Upper lobe of left lung (tissue), 6 donors: ENCODE measurements around the gene CD300A. TPM values are rescaled to one million over a fixed set of nuclear protein-coding genes. Genes with fewer than 3 reads are reported as not detected.

Source experiments
- ATAC-seq, 2 donors: fragments of 200-7000 bp; cut with Tn5 transposase; one replicate each; pipeline ENCODE4 v1.9.1; 2022; ENCODE audit warnings: mild to moderate bottlenecking in 2 of 2, moderate library complexity in 2 of 2; ENCODE audit not compliant: low FRiP score in 2 of 2
- DNase-seq, 2 donors: peaks; one replicate each; pipeline ENCODE4 v3.0.0-alpha.2; 2019 to 2020
- H3K27ac ChIP-seq, 4 donors: fragments of 200-600 bp; sonication (generic); one replicate each; pipeline ENCODE4 v1.5.1; 2016 to 2019
- H3K27me3 ChIP-seq, 4 donors: fragments of 200-600 bp; sonication (generic); one replicate each; pipeline ENCODE4 v1.5.1; 2017 to 2019
- H3K36me3 ChIP-seq, 4 donors: fragments of 200-600 bp; sonication (generic); one replicate each; pipeline ENCODE4 v1.5.1; 2016 to 2019
- H3K4me1 ChIP-seq, 4 donors: fragments of 200-600 bp; sonication (generic); one replicate each; pipeline ENCODE4 v1.5.1; 2018 to 2019
- H3K4me3 ChIP-seq, 4 donors: fragments of 200-600 bp; sonication (generic); one replicate each; pipeline ENCODE4 v1.5.1; 2017 to 2019; ENCODE audit warnings: mild to moderate bottlenecking in 2 of 4, moderate library complexity in 1 of 4
- H3K9me3 ChIP-seq, 4 donors: fragments of 200-600 bp; sonication (generic); one replicate each; pipeline ENCODE4 v1.5.1; 2018 to 2019
- CTCF ChIP-seq, 6 experiments: fragments of 450-650 bp in 4 of 6; fragments of 200-600 bp in 2 of 6; sonication (generic) in 2 of 6; IDR thresholded peaks; one replicate each; pipeline ENCODE4 v1.5.1; 2016 to 2019; ENCODE audit warnings: antibody characterized with exemption in 6 of 6
- EP300 ChIP-seq, 4 donors: sonication (generic); formaldehyde crosslinking; IDR thresholded peaks; one replicate each; pipeline ENCODE4 v1.5.1; 2017; ENCODE audit warnings: antibody characterized with exemption in 4 of 4, control low read depth in 2 of 4
- POLR2A ChIP-seq, 4 donors: fragments of 450-650 bp; IDR thresholded peaks; one replicate each; pipeline ENCODE4 v1.5.1; 2016 to 2017; ENCODE audit warnings: antibody characterized with exemption in 4 of 4, mild to moderate bottlenecking in 2 of 4
- POLR2AphosphoS5 ChIP-seq, 2 donors: sonication (generic); formaldehyde crosslinking; IDR thresholded peaks; one replicate each; pipeline ENCODE4 v1.5.1; 2017; ENCODE audit warnings: antibody characterized with exemption in 2 of 2
- WGBS, 2 donors: methylation state at CpG; one replicate each; pipeline ENCODE4 v1.1.5; 2017 to 2018; 5-methylcytosine and 5-hydroxymethylcytosine counted together
- small RNA-seq, 4 donors: library from RNA; depleted of rRNA; stranded (forward); fragments of <200 nt; gene quantifications; one replicate each; pipeline ENCODE3, GENCODE V24; 2016
- total RNA-seq, 6 donors: library from RNA; depleted of rRNA in 4 of 6; stranded (reverse); fragments of >200 nt in 4 of 6; gene quantifications; one replicate each; pipeline versions ENCODE4 v1.1.0 to v1.2.1, GENCODE V29; 2016 to 2021
- donor health status: DM: no; HTN: no; CAD: no; lungs with moderate emphysema.
- donor health status: DM: no; HTN: yes; CAD: no; lungs with severe emphysema.

The CD300A gene
- total RNA-seq, 6 donors from 2014 or later = 10.7 to 26.5 (median 18.0) TPM

GRCh38 chr17:74531231-74531761 lies 64.9 kb downstream of the CD300A start, which contains the start of gene CD300LB:
TSS of gene CD300LB (minus strand) at chr17:74531475. CDS start at chr17:74531350, 125 bp downstream.
- Histone ChIP-seq H3K4me3 (peak within 1 kb of the TSS in 2 of 4 donors; percentile 18 to 34), H3K9me3 (no peaks in the 10 kb centered on the region), H3K4me1 (no peaks in the 10 kb centered on the region), H3K27ac (peak within 1 kb of the TSS in 3 of 4 donors; percentile 34 to 81 (median 72)), H3K27me3 (no peaks in the 10 kb centered on the region), H3K36me3 (no peaks in the 10 kb centered on the region)
- 51 to 55% methylated on average over 10 of the region's 10 CpGs for WGBS, 2 donors
- DNase-seq = peak in 1 of 2 donors; percentile 19
- TF ChIP-seq POLR2A (IDR thresholded peaks at IDR 0.05) (peak in 1 of 4 donors; percentile 14), EP300 (IDR thresholded peaks at IDR 0.05) (no peak), CTCF (IDR thresholded peaks at IDR 0.05) (no peak), POLR2AphosphoS5 (IDR thresholded peaks at IDR 0.05) (no peak)
- ATAC-seq = peak in 1 of 2 donors; percentile 47

- no peak for TF ChIP-seq EP300 (IDR thresholded peaks at IDR 0.05)
- TF ChIP-seq POLR2AphosphoS5 (IDR thresholded peaks at IDR 0.05) = peak; percentile 11 to 30
- peak in 2 of 4 donors; percentile 47 to 80 for TF ChIP-seq POLR2A (IDR thresholded peaks at IDR 0.05)
- no peaks in the 10 kb centered on the region for H3K27me3 ChIP-seq
- H3K36me3 ChIP-seq = no peaks in the 10 kb centered on the region
- peak overlapping the region in 2 of 4 donors; percentile 72 to 81 for H3K27ac ChIP-seq
- H3K9me3 ChIP-seq = no peaks in the 10 kb centered on the region
- peak overlapping the region in 3 of 4 donors; percentile 18 to 34 (median 26) for H3K4me3 ChIP-seq
- DNase-seq (peak in 1 of 2 donors; percentile 79), ATAC-seq (peak; percentile 85 to 86)
- no peaks in the 10 kb centered on the region for H3K4me1 ChIP-seq
- WGBS, 2 donors = 54 to 63% methylated on average over 10 of the region's 10 CpGs
Observed at GRCh38 chr17:74532115-74532514, 65.7 kb downstream of the CD300A start.

Small RNAs within 50 kb of the gene (small RNA-seq; reads per million reads assigned to genes)
- gene RNA5SP448 = 0 to 0.11 (median 0) reads per million in 4 donors

Other genes starting within 250 kb of the CD300A start
- gene DNAI2, start 192.4 kb upstream of the CD300A start, total RNA-seq = 10 to 100 TPM in 1 of 6 donors, 1 to 10 TPM in 4, under 1 TPM in 1; 0.29 to 16.1 (median 3.7) TPM
- gene KIF19, start 140.4 kb upstream of the CD300A start, total RNA-seq = 10 to 100 TPM in 2 of 6 donors, 1 to 10 TPM in 3, under 1 TPM in 1; 0.46 to 13.7 (median 3.8) TPM
- gene BTBD17, start 104.8 kb upstream of the CD300A start, total RNA-seq = 1 to 10 TPM in 1 of 6 donors, not detected in 5; 1.2 TPM
- under 1 TPM in 1 of 6 donors, not detected in 5; 0.27 TPM for gene GPR142, start 99.1 kb upstream of the CD300A start, total RNA-seq
- 10 to 100 TPM; 50.7 to 88.4 (median 56.4) TPM for gene GPRC5C, start 34.5 kb upstream of the CD300A start, total RNA-seq
- 1 to 10 TPM in 3 of 6 donors, under 1 TPM in 3; 0.49 to 3.1 (median 1.5) TPM for gene CD300LB, start 64.8 kb downstream of the CD300A start, total RNA-seq
- gene CD300C, start 79.5 kb downstream of the CD300A start, total RNA-seq = 10 to 100 TPM in 3 of 6 donors, 1 to 10 TPM in 2, under 1 TPM in 1; 0.98 to 19.4 (median 9.7) TPM
- gene CD300H, start 100.9 kb downstream of the CD300A start, total RNA-seq = 1 to 10 TPM in 1 of 6 donors, under 1 TPM in 1, not detected in 4; 0.37 to 2.7 TPM
- not detected for gene CD300LD, start 125.6 kb downstream of the CD300A start, total RNA-seq
- 10 to 100 TPM in 2 of 6 donors, 1 to 10 TPM in 4; 3.6 to 15.6 (median 6.7) TPM for gene CD300E, start 157.1 kb downstream of the CD300A start, total RNA-seq
- 10 to 100 TPM; 14.5 to 70.2 (median 33.4) TPM for gene CD300LF, start 246.3 kb downstream of the CD300A start, total RNA-seq